ENCODE data around the gene IRX4.

DNA sequence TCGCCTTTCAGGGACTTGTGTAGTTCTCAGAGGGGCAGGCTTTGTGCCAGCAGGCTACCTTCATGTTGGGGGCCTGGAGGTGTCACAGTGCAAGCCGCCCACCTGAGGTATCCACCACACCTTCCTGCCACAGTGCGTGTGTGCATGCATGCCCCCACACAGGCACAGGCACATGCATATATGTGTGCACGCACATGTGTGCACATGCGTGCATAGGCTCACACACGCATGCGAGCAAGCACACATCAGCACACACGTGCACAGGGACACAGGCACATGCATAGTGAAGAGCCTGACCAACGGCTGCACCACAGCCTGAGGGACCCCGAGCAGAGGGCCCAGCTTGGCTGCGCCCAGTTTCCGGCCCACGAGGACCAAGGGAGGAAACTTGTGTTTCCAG lies 36.1 kb downstream of the IRX4 start:
- TF ChIP-seq POLR2A (IDR thresholded peaks at IDR 0.05; ENCODE audit: low read depth, low read length), result no peak
- TF ChIP-seq, protein P1, sequence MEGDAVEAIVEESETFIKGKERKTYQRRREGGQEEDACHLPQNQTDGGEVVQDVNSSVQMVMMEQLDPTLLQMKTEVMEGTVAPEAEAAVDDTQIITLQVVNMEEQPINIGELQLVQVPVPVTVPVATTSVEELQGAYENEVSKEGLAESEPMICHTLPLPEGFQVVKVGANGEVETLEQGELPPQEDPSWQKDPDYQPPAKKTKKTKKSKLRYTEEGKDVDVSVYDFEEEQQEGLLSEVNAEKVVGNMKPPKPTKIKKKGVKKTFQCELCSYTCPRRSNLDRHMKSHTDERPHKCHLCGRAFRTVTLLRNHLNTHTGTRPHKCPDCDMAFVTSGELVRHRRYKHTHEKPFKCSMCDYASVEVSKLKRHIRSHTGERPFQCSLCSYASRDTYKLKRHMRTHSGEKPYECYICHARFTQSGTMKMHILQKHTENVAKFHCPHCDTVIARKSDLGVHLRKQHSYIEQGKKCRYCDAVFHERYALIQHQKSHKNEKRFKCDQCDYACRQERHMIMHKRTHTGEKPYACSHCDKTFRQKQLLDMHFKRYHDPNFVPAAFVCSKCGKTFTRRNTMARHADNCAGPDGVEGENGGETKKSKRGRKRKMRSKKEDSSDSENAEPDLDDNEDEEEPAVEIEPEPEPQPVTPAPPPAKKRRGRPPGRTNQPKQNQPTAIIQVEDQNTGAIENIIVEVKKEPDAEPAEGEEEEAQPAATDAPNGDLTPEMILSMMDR (IDR thresholded peaks at IDR 0.05; ENCODE audit: extremely low read depth in 1 of 2, insufficient read depth in 1 of 2, low read depth in 1 of 2, low read length in 2 of 2), result no peak
- TF ChIP-seq POLR2AphosphoS5 (IDR thresholded peaks at IDR 0.05; ENCODE audit: insufficient read depth, low read depth, low read length), result no peak
- TF ChIP-seq EZH2 (IDR thresholded peaks at IDR 0.05; ENCODE audit: borderline replicate concordance, low read depth, low read length, severe bottlenecking), result no peak
- no peak for TF ChIP-seq MYC (IDR thresholded peaks at IDR 0.05; ENCODE audit: low read depth, low read length)
- TF ChIP-seq FOS (IDR thresholded peaks at IDR 0.05; ENCODE audit: borderline replicate concordance, insufficient read depth, low read length), result no peak
